ENCODE measurements around the gene FYB1.

Gene FYB1

DNA sequence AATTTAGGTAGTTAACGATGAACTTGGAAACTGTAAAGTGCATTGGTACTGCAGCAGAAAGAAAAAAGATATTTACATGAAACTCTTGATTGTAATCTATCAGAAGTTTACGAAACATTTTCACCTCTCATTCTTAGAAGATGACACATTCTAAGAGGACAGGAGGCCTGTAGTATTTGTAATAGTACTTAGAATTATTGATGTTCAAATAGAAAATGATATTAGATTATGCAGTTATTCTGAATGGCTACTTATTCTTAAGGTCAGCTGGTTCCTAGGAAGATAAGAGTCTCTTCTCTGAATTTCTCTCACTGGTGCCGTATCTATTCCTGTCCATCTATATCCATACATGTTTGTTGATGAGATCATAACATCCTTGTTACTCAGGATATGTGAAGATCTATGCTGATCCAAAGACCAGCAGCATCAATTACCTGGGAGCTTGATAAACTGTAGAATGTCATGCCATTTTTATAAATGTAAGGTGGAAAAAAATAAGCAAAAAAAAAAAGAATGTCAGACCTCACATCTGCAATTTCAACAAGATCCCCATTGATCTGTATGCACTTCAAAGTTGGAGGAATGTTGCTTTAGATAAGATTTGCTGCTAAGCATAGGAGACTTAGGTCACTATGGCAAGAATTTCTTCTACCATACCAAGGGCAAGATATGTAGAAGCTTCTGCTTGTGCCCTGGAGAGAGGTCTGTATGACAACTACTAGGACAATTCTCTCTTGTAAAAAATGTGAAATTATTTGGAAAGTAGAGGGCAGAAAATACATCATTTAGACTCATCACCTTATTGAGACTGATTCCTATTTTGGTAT is 102.8 kb downstream of the FYB1 start:
- TF ChIP-seq, protein P1, sequence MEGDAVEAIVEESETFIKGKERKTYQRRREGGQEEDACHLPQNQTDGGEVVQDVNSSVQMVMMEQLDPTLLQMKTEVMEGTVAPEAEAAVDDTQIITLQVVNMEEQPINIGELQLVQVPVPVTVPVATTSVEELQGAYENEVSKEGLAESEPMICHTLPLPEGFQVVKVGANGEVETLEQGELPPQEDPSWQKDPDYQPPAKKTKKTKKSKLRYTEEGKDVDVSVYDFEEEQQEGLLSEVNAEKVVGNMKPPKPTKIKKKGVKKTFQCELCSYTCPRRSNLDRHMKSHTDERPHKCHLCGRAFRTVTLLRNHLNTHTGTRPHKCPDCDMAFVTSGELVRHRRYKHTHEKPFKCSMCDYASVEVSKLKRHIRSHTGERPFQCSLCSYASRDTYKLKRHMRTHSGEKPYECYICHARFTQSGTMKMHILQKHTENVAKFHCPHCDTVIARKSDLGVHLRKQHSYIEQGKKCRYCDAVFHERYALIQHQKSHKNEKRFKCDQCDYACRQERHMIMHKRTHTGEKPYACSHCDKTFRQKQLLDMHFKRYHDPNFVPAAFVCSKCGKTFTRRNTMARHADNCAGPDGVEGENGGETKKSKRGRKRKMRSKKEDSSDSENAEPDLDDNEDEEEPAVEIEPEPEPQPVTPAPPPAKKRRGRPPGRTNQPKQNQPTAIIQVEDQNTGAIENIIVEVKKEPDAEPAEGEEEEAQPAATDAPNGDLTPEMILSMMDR (IDR thresholded peaks at IDR 0.05; ENCODE audit: low read depth, low read length, missing control alignments): no peak
- no peak overlapping the region for H3K4me3 ChIP-seq (ENCODE audit: low read depth, low read length)
- no peak for DNase-seq (ENCODE audit: low read depth)

DNA sequence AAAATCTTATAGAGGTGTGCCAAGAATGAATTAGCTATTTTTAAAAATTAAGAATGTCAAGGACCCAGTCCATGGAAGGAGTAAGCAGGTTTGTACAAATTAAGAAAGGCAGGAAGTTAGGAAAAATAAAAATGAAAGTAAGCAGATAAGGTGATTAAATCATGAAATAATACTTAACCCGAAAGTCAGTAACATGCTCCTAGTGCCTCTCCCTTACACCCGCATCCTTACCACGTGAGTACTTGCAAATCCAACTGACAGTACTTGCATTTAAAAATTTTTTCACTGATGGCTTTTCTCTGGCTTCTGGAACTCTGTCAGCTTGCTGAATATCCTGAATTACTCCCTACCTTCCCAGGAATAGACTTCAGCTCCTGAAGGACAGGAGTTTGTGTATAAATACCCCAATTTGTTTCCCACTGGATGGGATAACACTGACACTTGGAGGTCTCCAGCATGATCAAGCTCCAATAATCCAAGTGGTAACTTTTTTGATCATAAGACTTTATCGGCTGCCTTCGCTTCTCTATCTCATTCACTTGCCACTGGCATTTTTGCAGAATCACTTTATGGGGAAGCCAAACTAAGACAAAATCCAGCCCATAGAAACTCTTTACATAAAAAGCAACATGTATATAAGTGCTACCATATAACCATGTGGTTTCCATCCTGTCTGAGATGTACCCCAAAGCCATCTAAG is 103.6 kb downstream of the FYB1 start:
- DNase-seq (ENCODE audit: low read depth): no peak
- H3K4me3 ChIP-seq (ENCODE audit: low read depth, low read length): no peak overlapping the region
- TF ChIP-seq, protein P1 (IDR thresholded peaks at IDR 0.05; ENCODE audit: low read depth, low read length, missing control alignments): no peak

DNA sequence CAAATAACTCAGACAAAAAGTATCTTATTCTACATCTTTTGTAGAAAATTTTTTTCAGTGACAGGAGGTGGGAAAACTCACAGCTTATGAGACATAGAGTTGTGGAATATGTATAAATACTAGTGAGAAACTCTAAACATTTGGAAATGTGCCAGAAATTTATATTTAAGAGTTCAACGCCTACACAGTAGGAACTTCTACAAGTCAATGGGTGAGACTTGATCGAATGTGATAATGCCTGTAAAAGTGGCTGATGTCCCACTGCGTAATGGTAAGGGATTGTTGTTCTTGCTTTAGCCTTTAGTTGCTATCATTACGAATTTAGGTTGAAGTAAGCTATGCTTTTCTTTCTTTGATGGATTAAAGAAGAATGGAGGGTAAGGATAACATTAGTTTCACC is 105.2 kb downstream of the FYB1 start:
- TF ChIP-seq, protein P1 (IDR thresholded peaks at IDR 0.05; ENCODE audit: low read depth, low read length, missing control alignments): no peak
- no peak for DNase-seq (ENCODE audit: low read depth)
- no peak overlapping the region for H3K4me3 ChIP-seq (ENCODE audit: low read depth, low read length)

DNA sequence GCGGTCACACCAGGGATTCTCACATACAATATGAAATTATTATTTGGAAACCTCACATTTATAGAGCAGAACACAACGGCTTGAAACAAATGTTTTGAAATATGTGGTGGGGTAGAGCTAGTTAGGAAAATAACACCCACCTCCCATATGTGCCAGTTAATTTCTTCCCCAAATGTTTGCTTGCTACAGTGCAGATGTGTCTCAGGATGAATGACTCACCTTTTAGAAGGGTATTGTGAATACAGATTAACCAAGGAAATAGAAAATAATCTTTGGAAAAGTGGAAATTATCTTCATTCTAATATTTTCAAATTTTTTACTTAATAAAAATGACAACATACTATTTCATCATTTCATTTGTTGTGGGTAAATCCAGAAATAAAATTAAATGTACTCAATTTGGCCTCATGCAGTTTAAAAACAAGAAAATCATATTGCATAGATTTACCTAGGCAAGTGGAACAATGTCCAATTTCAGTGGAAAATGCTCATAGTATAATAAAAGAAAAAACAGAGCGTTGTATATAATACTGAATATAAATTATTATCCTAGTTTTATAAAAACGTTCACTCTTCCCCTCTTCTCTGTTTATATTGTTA is 105.9 kb downstream of the FYB1 start:
- no peak for DNase-seq (ENCODE audit: low read depth)
- TF ChIP-seq, protein P1 (IDR thresholded peaks at IDR 0.05; ENCODE audit: low read depth, low read length, missing control alignments): no peak
- no peak overlapping the region for H3K4me3 ChIP-seq (ENCODE audit: low read depth, low read length)

DNA sequence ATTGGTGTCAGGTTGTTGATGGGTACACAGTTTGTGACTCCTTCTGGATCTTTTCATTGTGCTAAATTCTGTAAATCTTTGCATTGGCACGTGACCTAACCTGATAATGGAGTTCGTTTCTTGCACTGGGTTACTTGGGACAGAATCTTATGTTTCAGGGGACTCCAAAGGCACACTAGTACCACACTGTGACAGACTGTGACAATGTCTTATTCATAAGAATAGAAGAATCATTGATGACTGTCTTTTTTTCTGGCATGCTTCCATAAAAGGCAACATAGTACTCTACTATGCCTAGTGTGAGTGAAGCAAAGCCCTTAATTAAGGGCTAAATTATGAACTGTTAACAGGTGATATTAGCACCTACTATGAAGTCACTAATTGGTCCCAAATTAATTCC is 109.8 kb downstream of the FYB1 start:
- TF ChIP-seq, protein P1 (IDR thresholded peaks at IDR 0.05; ENCODE audit: low read depth, low read length, missing control alignments): no peak
- H3K4me3 ChIP-seq (ENCODE audit: low read depth, low read length): no peak overlapping the region
- DNase-seq (ENCODE audit: low read depth): no peak

DNA sequence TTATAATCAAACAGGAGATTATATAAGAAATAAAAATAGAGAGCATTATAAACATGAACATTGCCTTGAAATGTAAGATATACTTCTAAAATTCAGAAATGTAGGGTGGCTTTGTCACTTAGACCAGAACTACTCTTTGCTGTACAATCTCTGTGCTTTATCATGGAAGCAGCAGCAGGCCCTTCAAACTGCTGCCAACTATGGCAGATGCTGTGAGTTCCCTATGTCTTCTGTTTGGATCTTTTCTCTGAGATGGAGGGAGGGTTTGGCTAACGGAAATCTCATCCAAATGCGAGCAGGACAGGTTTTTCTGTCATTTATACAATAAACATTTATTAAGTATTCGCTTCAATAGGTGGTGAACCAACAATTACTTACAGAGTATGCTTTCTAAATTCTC is 110.4 kb downstream of the FYB1 start:
- H3K4me3 ChIP-seq (ENCODE audit: low read depth, low read length): no peak overlapping the region
- TF ChIP-seq, protein P1 (IDR thresholded peaks at IDR 0.05; ENCODE audit: low read depth, low read length, missing control alignments): no peak
- no peak for DNase-seq (ENCODE audit: low read depth)

All from GM12864 (cell line).